ENCODE data around the gene LEAP2.

The LEAP2 gene

DNA sequence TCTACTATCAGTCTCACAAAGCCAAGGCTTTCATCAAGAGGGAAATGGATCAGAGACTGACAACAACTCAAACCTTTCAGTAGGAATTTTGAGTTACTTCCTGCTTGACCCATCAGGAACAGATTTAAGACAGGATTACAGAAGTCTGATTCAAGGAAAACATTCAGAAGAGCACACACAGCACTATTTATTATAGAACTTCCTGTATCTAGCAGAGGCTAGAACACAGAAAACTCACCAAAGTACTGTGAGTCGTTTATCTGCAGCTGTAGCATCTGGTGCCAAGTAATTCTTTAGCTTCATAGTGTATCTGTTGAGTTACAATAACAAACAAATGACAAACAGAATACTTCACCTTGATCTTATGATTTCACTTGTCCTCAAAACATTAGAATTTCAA, 13.8 kb downstream of the LEAP2 start:
- no peak for DNase-seq (ENCODE audit: low read depth)
- TF ChIP-seq, protein P1, sequence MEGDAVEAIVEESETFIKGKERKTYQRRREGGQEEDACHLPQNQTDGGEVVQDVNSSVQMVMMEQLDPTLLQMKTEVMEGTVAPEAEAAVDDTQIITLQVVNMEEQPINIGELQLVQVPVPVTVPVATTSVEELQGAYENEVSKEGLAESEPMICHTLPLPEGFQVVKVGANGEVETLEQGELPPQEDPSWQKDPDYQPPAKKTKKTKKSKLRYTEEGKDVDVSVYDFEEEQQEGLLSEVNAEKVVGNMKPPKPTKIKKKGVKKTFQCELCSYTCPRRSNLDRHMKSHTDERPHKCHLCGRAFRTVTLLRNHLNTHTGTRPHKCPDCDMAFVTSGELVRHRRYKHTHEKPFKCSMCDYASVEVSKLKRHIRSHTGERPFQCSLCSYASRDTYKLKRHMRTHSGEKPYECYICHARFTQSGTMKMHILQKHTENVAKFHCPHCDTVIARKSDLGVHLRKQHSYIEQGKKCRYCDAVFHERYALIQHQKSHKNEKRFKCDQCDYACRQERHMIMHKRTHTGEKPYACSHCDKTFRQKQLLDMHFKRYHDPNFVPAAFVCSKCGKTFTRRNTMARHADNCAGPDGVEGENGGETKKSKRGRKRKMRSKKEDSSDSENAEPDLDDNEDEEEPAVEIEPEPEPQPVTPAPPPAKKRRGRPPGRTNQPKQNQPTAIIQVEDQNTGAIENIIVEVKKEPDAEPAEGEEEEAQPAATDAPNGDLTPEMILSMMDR (IDR thresholded peaks at IDR 0.05; ENCODE audit: low read depth, low read length), result no peak
- TF ChIP-seq MYC (IDR thresholded peaks at IDR 0.05; ENCODE audit: low read depth, low read length), result no peak
- TF ChIP-seq, protein P2, sequence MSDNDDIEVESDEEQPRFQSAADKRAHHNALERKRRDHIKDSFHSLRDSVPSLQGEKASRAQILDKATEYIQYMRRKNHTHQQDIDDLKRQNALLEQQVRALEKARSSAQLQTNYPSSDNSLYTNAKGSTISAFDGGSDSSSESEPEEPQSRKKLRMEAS (IDR thresholded peaks at IDR 0.05; ENCODE audit: low read depth, low read length), result no peak
- no peak for TF ChIP-seq POLR2A (IDR thresholded peaks at IDR 0.05; ENCODE audit: extremely low read depth, insufficient read length)

DNA sequence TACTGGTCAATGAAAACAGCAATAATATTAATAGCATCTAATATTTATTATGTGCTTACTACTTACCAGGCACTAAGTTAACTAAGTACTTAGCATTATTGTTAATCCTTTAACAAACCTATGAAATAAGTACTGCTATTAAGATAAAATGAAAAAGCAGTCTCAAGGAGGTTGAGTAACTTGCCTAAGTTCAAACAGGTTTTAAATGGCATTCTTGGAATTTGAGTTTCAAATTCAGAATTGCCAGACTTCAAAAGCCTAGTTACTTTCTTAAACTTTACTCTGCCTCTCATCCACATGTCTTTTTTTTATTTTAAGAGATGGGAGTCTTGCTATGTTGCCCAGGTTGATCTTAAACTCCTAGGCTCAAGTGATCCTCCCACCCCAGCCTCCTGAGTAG, 16.0 kb downstream of the LEAP2 start:
- DNase-seq (ENCODE audit: low read depth), result no peak
- no peak overlapping the region for H3K4me3 ChIP-seq (ENCODE audit: low read depth, low read length)
- TF ChIP-seq POLR2A (IDR thresholded peaks at IDR 0.05; ENCODE audit: extremely low read depth, insufficient read length) (no peak), MYC (IDR thresholded peaks at IDR 0.05; ENCODE audit: low read depth, low read length) (no peak)
- TF ChIP-seq, protein P2 (IDR thresholded peaks at IDR 0.05; ENCODE audit: low read depth, low read length), result no peak
- TF ChIP-seq, protein P1 (IDR thresholded peaks at IDR 0.05; ENCODE audit: low read depth, low read length), result no peak

More for the DNA sequence above, 13.8 kb downstream of the LEAP2 start:
- H3K4me3 ChIP-seq (ENCODE audit: low read depth, low read length), result no peak overlapping the region

DNA sequence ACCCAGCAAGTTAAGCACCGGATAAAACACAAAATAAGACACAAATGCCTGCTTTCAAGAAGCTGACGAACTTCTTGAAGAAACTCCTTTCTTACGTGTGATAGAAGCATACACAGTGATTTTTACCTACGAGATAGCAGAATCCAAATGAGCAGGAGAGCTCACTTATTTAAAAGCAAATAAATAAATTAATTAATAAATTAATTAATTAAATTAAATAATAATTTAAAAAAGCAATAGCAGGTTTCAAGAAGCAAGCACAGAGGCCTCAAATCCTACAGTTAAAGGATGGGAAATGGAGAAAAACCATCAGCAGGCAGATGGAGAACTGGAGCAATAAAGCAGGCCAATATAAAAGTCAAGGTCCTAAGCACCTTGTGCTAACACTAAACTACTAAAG, 17.3 kb downstream of the LEAP2 start:
- no peak for DNase-seq (ENCODE audit: low read depth)
- H3K4me3 ChIP-seq (ENCODE audit: low read depth, low read length), result no peak overlapping the region
- TF ChIP-seq POLR2A (IDR thresholded peaks at IDR 0.05; ENCODE audit: extremely low read depth, insufficient read length), result no peak
- TF ChIP-seq, protein P2 (IDR thresholded peaks at IDR 0.05; ENCODE audit: low read depth, low read length), result no peak
- TF ChIP-seq MYC (IDR thresholded peaks at IDR 0.05; ENCODE audit: low read depth, low read length), result no peak
- TF ChIP-seq, protein P1 (IDR thresholded peaks at IDR 0.05; ENCODE audit: low read depth, low read length), result no peak

DNA sequence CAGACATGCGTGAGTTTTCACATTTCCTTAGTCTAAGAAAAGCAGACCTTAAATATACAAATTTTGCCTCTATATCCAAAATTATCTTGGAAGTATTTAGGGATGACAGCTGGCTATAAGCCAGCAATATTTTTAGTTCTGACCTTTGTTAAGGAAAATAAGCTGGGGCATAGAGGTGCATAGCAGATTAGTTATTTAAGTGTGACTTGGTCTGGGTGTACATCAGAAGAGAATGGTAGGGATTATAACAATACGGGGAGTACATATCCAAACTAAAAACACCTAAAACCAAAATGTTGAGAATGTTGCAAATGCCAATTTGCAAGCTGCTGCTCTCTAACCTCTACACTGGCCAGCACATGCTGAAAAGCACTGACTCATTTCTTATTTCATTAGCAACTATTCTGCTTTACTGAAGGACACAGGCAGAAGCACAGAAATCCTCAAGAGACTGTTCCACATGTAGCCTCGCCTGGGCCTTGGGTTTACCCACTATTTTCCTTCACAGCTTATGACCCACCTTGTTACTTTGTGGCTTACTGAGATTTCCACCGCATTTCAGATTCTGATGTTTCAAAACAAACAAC, 22.3 kb downstream of the LEAP2 start:
- no peak overlapping the region for H3K4me3 ChIP-seq (ENCODE audit: low read depth, low read length)
- TF ChIP-seq MYC (IDR thresholded peaks at IDR 0.05; ENCODE audit: low read depth, low read length) (no peak), POLR2A (IDR thresholded peaks at IDR 0.05; ENCODE audit: extremely low read depth, insufficient read length) (no peak)
- TF ChIP-seq, protein P2 (IDR thresholded peaks at IDR 0.05; ENCODE audit: low read depth, low read length), result no peak
- TF ChIP-seq, protein P1 (IDR thresholded peaks at IDR 0.05; ENCODE audit: low read depth, low read length), result no peak
- no peak for DNase-seq (ENCODE audit: low read depth)

DNA sequence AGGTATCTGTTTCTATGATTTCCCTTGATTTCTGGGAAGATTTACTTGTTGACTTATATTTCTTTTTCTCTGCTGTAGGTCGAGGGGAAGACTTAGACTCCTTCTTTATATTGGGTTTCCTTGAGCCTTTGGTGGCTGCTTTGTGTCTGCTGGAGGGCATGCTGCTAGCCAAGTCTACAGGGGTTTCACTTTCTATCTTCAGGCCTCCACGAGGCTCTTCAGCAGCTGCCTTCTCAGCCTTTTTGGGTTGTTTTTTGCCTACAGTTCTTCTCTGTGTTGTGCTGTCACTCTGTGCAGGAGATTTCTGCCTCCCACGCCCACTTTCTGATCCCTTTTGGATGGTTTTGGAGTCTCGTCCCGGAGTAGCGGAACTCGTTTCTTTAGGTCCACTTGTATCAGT, 23.2 kb downstream of the LEAP2 start:
- TF ChIP-seq, protein P2 (IDR thresholded peaks at IDR 0.05; ENCODE audit: low read depth, low read length), result no peak
- no peak for TF ChIP-seq POLR2A (IDR thresholded peaks at IDR 0.05; ENCODE audit: extremely low read depth, insufficient read length)
- no peak for TF ChIP-seq MYC (IDR thresholded peaks at IDR 0.05; ENCODE audit: low read depth, low read length)
- TF ChIP-seq, protein P1 (IDR thresholded peaks at IDR 0.05; ENCODE audit: low read depth, low read length), result no peak
- no peak for DNase-seq (ENCODE audit: low read depth)
- no peak overlapping the region for H3K4me3 ChIP-seq (ENCODE audit: low read depth, low read length)
